NCI-H446 treated with DMSO at 0.1 percent for 48 hours (cell line): ENCODE measurements around the gene HLA-E.
"Not testable (repeated sequence)": the region's sequence is repeated elsewhere in the genome, so short reads cannot be mapped to it uniquely, and the experiment has no call there.

ENCODE experiments used
- DNase-seq: peaks from one replicate; lab custom pipeline; 2025; lab: John Stamatoyannopoulos, UW

Gene HLA-E

DNA sequence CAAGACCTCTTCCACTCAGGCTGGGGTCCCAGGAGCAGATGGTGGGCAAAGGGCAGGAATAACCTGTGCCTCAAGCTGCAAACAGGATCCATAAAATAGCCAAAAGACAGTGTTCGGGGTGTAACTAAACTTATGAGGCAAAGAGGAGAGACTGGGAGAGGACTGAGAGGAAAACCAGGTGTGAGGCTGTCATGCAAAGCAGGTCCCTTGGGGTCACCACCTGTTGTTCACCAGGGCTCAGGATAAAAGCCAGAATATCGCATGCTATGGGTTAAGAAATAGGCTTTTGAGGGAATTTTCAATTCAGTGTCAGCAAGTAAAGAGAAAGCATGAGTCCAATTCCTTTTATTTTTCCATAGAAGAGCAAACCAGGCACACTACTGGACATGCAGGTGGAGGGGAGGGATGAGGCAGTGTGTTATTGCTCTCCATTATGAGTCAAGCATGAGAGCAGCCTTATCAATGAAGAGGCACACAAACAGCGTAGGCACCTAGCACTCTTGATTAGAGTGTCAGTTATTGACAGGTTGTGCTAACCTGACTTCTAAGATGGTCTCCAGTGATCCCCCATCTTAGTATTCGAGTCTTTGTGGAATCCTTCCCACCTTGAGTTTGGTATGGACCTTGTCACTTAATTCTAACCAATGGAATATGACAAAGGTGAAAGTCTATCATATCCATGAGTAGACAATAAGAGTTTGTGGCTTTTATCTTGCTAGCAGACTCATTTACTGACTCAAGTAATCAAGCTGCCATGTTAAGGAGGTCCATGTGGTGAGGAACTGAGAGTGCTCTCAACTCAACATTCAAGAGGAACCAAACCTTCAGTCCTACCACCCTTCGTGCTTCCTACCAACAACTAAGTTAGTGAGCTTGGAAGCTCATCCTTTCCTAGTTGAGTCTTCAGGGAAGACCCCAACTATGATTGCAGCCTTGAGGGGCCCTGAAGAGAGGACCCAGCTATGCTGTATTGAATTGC lies 18.8 kb downstream of the HLA-E start:
- no peak for DNase-seq

DNA sequence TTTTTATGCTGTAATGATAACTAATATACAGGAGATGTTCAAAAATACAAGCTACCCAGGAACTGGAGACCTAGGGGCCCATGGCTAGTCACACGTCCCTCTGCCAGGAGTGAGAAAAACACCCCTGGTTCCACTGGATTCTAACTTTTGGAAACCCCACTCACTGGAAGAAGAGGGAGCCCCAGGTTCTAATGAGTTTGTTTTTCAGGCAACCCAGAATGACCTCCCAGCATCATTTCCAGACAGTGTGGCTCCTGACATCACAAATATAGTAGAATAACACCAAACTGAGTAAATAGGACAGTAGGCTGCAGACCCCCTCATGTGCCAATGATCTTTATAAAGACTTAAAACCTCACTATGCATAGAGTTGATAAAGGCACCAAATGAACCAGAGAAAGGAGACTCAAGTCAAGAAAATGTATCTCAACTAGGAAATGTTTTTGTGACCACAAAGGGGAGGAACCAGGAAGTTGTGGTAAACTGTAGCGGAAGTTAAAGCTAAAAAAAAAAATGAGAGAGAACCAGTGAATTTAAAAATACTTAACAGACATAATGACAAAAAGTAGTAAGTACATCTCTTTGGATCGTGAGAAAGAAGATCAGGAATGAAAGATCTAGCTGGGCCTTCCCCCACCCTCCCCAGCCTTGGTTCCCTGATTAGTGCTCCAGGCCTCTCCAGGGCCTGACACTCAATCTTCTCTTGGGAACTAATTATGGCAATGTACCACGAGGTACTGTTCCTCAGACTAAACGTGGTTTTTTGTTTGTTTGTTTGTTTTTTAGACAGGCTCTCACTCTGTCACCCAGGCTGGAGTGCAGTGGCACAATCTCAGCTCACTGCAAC lies 19.8 kb downstream of the HLA-E start:
- DNase-seq = no peak

DNA sequence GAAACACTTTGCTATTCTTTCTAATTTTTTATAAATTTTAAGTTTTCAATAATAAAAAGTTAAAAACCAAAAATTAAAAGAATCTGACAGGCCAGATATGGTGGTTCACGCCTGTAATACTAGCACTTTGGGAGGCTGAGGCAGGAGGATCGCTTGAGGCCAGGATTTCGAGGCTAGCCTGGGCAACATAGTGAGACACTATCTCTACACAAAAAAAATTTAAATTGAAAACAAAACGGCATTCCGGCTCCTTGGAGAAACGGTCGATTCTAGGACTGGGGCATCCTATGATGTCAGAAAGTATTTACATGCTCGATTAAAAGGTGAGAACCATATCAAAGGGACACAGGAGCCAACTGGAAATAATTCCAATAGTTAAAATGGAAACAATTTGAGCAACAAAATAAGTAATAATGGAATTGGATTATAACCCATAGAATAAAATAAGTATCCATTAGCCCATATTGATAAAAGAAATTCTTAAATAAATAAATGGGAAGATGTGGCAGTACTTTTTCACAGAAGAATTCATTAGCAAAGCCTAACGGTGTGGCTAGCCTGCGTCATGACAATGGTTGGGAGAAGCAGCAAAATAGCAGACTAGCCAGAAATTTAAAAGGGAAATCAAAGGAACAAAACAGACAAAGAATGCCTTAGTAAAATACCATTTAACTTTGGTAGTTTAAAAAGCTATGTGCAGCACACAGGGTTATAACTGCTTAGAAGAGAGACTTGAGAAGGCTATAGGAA lies 21.3 kb downstream of the HLA-E start:
- DNase-seq = no peak

DNA sequence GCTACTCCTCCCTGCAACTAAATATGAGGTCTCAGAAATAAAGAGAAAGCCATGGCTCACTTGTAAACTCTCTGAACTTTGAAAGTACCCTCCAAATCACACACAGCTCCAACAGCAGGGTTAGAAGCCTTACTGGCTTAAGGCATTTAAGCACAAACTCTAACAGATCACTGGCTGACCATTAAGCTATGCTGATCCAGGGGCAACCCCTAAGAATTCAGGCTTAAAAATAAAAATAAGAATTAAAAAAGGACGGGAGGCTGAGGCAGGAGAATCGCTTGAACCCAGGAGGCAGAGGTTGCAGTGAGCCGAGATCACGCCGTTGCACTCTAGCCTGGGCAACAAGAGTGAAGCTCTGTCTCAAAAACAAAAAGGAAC lies 21.8 kb downstream of the HLA-E start:
- no peak for DNase-seq

DNA sequence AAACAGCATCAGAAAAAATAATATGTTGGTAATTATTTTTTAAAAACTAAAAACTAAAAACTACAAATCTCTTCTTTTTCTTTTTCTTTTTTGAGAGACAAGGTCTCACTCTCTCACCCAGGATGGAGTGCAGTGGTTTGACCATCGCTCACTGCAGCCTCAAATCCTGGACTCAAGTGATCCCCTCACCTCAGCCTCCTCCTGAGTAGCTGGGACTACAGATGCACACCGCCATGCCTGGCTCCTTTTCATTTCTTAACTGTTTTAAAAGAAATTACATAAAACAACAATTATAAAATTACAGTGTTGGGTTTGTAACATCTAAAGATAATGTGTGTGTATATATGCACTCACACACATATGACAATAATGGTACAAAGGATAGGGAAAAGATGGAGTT lies 24.1 kb downstream of the HLA-E start:
- no peak for DNase-seq

DNA sequence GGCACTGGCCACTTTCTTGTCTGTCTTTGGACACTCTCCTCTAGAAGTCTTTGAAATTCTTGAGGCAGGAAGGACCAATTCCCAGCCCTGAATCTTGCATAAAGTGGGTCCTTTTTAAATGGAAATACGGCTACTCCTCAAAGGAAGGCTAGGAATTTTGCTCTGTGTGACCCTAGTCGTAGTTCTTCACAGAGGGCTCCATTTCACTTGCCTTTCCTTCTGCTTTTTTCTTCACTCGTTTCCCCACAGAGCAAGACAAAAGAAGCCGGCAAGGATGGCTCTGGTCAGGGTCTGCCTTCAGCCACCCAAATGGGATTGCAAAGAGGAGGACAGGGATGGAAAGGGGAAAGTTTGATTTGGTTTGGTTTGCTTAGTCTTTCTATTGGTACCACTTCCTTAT lies 25.8 kb downstream of the HLA-E start:
- no peak for DNase-seq

DNA sequence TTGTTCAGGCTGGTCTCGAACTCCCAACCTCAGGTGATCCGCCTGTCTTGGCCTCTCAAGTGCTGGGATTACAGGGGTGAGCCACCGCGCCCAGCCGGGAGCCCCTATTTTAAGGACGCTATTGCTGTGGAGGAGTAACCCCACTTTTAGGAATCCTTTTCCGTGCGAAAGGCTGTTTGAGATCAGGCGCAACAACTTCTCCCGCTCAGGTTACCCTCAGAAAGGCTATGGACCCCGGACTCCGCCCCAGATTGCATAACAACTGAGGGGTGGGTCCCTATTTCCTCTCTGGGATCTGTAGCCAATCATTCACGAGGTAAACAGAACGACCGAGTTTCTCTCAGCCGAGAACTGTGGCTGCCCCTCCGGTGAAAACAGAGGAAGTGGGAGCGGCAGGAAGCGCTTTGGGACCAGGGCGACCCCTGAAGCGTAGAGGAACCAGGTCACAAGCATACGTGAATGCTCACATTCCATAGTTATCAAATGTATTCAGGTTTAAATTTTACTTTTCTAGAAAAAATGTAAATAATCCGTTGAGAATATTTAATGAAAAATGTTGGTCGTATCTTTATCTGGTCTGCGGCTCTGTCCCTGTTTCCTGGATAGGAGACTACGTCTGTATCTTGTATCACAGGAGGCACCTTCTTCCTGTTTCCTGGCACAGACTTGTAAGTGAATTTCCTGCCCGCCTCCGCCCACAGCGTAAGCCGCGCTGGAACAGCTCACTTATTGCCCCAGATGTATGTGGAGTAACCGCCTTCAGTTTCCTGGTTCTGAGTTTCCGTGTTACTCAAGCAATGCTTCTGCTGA lies 26.8 kb downstream of the HLA-E start:
- peak; percentile 47 for DNase-seq

DNA sequence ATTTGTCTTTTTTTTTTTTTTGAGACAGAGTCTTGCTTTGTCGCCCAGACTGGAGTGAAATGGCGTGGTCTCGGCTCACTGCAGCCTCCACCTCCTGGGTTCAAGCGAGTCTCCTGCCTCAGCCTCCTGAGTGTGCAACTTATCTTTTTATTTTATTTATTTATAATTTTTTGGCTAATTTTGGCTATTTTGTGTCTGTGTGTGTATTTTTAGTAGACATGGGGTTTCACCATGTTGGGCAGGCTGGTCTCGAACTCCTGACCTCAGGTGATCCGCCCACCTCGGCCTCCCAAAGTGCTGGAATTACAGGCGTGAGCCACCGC lies 27.4 kb downstream of the HLA-E start:
- DNase-seq = not testable (repeated sequence)

DNA sequence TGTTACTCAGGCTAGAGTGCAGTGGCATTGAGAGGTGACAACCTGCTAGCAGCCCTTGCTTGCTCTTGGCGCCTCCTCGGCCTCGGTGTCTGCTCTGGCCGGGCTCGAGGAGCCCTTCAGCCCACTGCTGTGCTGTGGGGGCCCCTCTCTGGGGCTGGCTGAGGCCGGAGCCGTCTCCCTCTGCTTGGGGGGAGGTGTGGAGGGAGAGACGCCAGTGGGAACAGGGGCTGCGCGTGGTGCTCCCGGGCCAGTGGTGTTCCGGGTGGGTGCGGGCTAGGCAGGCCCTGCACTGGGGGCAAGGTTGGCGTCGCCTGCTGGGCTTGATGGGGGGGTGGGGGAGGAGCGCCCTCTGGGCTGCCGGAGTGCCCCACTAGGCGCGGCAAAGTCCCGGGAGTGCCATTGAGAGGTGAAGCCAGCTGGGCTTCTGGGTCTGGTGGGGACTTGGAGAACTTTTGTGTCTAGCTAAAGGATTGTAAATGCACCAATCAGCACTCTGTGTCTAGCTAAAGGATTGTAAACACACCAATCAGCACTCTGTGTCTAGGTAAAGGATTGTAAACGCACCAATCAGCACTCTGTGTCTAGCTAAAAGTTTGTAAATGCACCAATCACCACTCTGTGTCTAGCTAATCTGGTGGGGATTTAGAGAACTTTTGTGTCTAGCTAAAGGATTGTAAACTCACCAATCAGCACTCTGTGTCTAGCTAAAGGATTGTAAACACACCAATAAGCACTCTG lies 28.6 kb downstream of the HLA-E start:
- DNase-seq = not testable (repeated sequence)

DNA sequence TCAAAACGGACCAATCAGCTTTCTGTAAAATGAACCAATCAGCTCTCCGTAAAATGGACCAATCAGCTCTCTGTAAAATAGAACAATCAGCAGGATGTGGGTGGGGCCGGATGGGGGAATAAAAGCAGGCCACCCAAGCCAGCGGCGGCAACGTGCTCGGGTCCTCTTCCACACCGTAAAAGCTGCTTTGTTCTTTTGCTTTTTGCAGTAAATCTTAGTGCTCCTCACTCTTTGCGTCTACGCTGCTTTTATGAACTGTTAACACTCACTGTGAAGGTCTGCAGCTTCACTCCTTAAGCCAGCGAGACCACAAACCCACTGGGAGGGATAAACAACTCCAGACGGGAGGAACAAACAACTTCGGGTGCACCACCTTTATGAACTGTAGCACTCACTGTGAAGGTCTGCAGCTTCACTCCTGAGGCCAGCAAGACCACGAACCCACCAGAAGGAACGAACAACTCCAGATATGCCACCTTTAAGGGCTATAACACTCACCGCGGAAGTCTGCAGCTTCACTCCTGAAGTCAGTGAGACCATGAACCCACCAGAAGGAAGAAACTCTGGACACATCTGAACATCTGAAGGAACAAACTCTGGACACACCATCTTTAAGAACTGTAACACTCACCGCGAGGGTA lies 29.3 kb downstream of the HLA-E start:
- DNase-seq = not testable (repeated sequence)

DNA sequence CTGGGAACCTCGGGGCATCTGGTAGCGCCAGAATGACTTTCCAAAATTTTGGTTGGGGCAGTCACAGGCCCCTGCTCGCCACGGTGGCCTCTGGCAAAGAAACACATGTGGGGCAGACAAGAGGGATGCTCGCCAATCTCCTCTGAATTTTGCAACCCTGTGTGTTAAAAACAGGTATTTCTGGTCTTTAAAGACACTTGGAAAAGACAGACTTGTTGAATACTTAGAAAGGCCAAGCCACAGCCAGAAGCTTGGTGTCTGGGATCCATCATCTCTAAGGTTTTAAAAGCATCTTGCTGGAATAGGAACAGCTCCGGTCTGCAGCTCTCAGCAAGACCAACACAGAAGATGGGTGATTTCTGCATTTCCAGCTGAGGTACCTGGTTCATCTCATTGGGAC lies 31.2 kb downstream of the HLA-E start:
- no peak for DNase-seq

DNA sequence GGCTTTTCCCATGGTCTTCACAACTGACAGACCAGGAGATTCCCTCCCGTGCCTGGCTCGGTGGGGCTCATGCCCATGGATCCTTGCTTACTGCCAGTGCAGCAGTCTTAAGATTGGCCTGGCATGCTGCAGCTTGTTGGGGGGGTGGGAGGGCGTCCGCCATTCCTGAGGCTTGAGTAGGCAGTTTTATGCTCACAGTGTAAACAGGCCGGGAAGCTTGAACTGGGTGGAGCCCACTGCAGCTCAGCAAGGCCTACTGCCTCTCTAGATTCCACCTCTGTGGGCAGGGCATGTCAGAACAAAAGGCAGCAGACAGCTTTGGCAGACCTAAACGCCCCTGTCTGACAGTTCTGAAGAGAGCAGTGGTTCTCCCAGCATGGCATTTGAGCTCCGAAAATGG lies 31.8 kb downstream of the HLA-E start:
- not testable (repeated sequence) for DNase-seq

DNA sequence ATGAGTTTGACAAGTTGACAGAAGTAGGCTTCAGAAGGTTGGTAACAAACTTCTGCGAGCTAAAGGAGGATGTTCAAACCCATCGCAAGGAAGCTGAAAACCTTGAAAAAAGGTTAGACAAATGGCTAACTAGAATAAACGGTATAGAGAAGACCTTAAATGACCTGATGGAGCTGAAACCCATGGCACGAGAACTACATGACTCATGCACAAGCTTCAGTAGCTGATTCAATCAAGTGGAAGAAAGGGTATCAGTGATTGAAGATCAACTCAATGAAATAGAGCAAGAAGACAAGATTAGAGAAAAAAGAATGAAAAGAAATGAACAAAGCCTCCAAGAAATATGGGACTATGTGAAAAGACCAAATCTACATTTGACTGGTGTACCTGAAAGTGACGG lies 32.6 kb downstream of the HLA-E start:
- DNase-seq = not testable (repeated sequence)

DNA sequence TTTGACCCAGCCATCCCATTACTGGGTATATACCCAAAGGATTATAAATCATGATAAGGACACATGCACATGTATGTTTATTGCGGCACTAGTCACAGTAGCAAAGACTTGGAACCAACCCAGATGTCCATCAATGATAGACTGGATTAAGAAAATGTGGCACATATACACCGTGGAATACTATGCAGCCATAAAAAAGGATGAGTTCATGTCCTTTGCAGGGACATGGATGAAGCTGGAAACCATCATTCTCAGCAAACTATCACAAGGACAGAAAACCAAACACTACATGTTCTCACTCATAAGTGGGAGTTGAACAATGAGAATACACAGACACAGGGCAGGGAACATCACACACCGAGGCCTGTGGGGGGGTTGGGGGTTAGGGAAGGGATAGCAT lies 37.1 kb downstream of the HLA-E start:
- not testable (repeated sequence) for DNase-seq

DNA sequence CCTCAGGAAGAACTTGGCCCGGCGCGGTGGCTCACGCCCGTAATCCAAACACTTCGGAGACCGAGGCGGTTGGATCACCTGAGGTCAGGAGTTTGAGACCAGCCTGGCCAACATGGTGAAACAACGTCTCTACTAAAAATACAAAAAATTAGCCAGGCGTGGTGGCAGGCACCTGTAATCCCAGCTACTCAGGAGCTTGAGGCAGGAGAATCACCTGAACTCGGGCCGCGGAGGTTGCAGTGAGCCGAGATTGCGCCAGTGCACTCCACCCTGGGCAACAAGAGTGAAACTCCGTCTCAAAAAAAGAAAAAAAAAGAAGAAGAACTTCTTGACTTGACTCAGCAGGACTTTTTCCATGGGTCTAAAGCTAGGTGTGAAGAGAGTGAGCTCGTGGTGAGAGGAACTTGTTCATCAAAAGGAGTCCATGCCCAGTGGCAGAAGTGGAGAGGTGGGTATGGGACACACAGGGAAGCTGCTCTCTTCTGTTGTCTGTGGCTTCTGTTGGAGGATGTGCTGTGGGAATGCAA lies 40.1 kb downstream of the HLA-E start:
- not testable (repeated sequence) for DNase-seq

DNA sequence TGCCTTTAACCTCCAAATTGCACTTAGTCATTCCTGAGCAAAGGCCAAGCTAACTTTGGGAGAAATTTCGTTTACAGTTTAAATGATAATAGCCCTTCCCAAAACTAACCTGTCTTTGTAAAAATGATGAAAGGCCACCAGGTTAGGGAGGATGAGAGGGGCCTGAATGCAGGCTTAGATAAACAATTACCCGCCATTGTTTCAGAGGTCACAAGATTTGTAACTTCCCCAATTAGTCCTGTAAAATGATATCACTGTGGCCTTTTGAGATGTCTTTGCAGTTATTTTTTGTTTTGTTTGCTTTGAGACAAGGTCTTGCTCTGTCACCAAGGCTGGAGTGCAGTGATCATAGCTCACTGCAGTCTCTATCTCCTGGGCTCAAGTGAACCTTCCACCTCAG lies 40.7 kb downstream of the HLA-E start:
- DNase-seq = no peak

DNA sequence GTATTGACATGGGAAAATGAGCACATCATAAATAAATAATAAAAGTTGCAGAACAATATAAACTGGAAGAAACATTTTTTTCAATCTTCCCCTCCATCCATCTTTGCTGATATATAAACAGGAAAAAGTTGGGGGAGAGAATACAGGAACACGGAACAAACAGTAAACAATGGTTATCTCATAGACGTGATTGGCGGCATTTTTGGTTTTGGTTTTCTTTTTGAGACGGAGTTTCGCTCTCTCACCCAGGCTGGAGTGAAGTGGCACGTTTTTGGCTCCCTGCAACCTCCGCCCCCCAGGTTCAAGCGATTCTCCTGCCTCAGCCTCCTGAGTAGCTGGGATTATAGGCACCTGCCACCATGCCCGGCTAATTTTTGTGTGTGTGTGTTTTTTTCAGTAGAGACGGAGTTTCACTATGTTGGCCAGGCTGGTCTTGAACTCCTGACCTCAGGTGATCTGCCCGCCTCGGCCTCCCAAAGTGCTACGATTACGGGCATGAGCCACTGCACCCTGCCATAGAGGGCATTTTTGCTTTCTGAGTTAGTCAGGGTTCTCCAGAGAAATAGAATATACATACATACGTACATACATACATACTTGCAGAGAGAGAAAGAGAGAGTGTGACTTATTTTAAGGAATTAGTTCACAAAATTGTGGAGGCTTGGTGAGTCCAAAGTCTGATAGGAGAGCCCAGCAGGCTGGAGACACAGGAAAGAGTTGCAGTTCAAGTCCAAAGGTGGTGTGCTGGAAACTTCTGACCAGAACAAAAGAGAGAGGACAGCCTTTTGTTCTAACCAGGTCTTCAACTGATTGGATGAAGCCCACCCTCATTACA lies 44.4 kb downstream of the HLA-E start:
- no peak for DNase-seq

DNA sequence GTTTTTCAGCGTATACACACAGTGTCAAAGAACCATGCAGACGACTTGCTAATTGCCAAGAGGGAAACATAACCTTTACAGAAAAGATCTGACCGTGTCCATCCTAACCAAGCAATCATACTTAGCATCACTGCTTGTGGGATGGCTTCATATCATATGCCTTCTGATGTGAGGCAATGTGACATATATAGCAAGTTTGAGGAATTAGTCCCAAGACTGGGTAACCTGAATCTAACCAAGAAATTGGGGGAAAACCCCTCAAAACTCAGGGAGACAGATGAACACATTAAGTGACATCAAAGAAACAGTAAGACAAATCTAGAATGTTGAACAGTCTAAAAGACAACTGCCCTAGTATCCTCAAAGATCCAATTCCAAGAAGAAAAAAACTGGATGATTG lies 48.6 kb downstream of the HLA-E start:
- no peak for DNase-seq
